ENCODE measurements around the gene THADA.

The THADA gene

GRCh38 chr2:43268066-43268953 is 327.5 kb downstream of the THADA start:
- H3K4me3 ChIP-seq (ENCODE audit: low read length) = no peak overlapping the region
- H3K4me1 ChIP-seq (ENCODE audit: insufficient read depth, low read length) = peaks cover 4% of the 10 kb centered on the region; the same call in 1 of the 2 replicates
- H3K36me3 ChIP-seq (ENCODE audit: insufficient read depth, low read depth, low read length) = no peaks in the 10 kb centered on the region
- H3K9ac ChIP-seq (ENCODE audit: low read depth, low read length) = no peak overlapping the region
- no peaks in the 10 kb centered on the region for H3K27me3 ChIP-seq (ENCODE audit: insufficient read depth, low read length)
- no peak overlapping the region for H3K27ac ChIP-seq (ENCODE audit: low read length)
- H3K9me3 ChIP-seq (ENCODE audit: insufficient read depth, low read depth, low read length) = no peaks in the 10 kb centered on the region

- Histone ChIP-seq H3K4me1 (ENCODE audit: insufficient read depth, low read length) (peaks cover 4% of the 10 kb centered on the region; the same call in 1 of the 2 replicates), H3K27ac (ENCODE audit: low read length) (no peak overlapping the region), H3K36me3 (ENCODE audit: insufficient read depth, low read depth, low read length) (no peaks in the 10 kb centered on the region), H3K27me3 (ENCODE audit: insufficient read depth, low read length) (no peaks in the 10 kb centered on the region), H3K9ac (ENCODE audit: low read depth, low read length) (no peak overlapping the region), H3K4me3 (ENCODE audit: low read length) (no peak overlapping the region), H3K9me3 (ENCODE audit: insufficient read depth, low read depth, low read length) (no peaks in the 10 kb centered on the region)
Measured at GRCh38 chr2:43267381-43267780, 328.5 kb downstream of the THADA start.

- H3K9me3 ChIP-seq (ENCODE audit: insufficient read depth, low read depth, low read length) = no peaks in the 10 kb centered on the region
- peaks cover 4% of the 10 kb centered on the region; the same call in 1 of the 2 replicates for H3K4me1 ChIP-seq (ENCODE audit: insufficient read depth, low read length)
- H3K9ac ChIP-seq (ENCODE audit: low read depth, low read length) = no peak overlapping the region
- no peak overlapping the region for H3K4me3 ChIP-seq (ENCODE audit: low read length)
- no peak overlapping the region for H3K27ac ChIP-seq (ENCODE audit: low read length)
- H3K36me3 ChIP-seq (ENCODE audit: insufficient read depth, low read depth, low read length) = no peaks in the 10 kb centered on the region
- H3K27me3 ChIP-seq (ENCODE audit: insufficient read depth, low read length) = no peaks in the 10 kb centered on the region
Measured at GRCh38 chr2:43266711-43267111, 329.1 kb downstream of the THADA start.

- no peaks in the 10 kb centered on the region for H3K27me3 ChIP-seq (ENCODE audit: insufficient read depth, low read length)
- H3K36me3 ChIP-seq (ENCODE audit: insufficient read depth, low read depth, low read length) = no peaks in the 10 kb centered on the region
- H3K9me3 ChIP-seq (ENCODE audit: insufficient read depth, low read depth, low read length) = no peaks in the 10 kb centered on the region
- no peak overlapping the region for H3K27ac ChIP-seq (ENCODE audit: low read length)
- no peak overlapping the region for H3K9ac ChIP-seq (ENCODE audit: low read depth, low read length)
- H3K4me1 ChIP-seq (ENCODE audit: insufficient read depth, low read length) = peaks cover 4% of the 10 kb centered on the region; the same call in 1 of the 2 replicates
- H3K4me3 ChIP-seq (ENCODE audit: low read length) = no peak overlapping the region
Measured at GRCh38 chr2:43265421-43265820, 330.4 kb downstream of the THADA start.

- no peaks in the 10 kb centered on the region for H3K9me3 ChIP-seq (ENCODE audit: insufficient read depth, low read depth, low read length)
- H3K27me3 ChIP-seq (ENCODE audit: insufficient read depth, low read length) = no peaks in the 10 kb centered on the region
- no peak overlapping the region for H3K9ac ChIP-seq (ENCODE audit: low read depth, low read length)
- no peak overlapping the region for H3K4me3 ChIP-seq (ENCODE audit: low read length)
- no peak overlapping the region for H3K27ac ChIP-seq (ENCODE audit: low read length)
- H3K36me3 ChIP-seq (ENCODE audit: insufficient read depth, low read depth, low read length) = no peaks in the 10 kb centered on the region
- H3K4me1 ChIP-seq (ENCODE audit: insufficient read depth, low read length) = peaks cover 4% of the 10 kb centered on the region; the same call in 1 of the 2 replicates
Measured at GRCh38 chr2:43265001-43265400, 330.8 kb downstream of the THADA start.

- no peaks in the 10 kb centered on the region for H3K36me3 ChIP-seq (ENCODE audit: insufficient read depth, low read depth, low read length)
- H3K9me3 ChIP-seq (ENCODE audit: insufficient read depth, low read depth, low read length) = no peaks in the 10 kb centered on the region
- peaks cover 1% of the 10 kb centered on the region; the same call in 1 of the 2 replicates for H3K4me1 ChIP-seq (ENCODE audit: insufficient read depth, low read length)
- H3K9ac ChIP-seq (ENCODE audit: low read depth, low read length) = no peak overlapping the region
- no peaks in the 10 kb centered on the region for H3K27me3 ChIP-seq (ENCODE audit: insufficient read depth, low read length)
- no peak overlapping the region for H3K4me3 ChIP-seq (ENCODE audit: low read length)
- H3K27ac ChIP-seq (ENCODE audit: low read length) = no peak overlapping the region
Measured at GRCh38 chr2:43262951-43263350, 332.9 kb downstream of the THADA start.

- no peaks in the 10 kb centered on the region for H3K27me3 ChIP-seq (ENCODE audit: insufficient read depth, low read length)
- H3K9me3 ChIP-seq (ENCODE audit: insufficient read depth, low read depth, low read length) = no peaks in the 10 kb centered on the region
- H3K27ac ChIP-seq (ENCODE audit: low read length) = no peak overlapping the region
- H3K36me3 ChIP-seq (ENCODE audit: insufficient read depth, low read depth, low read length) = no peaks in the 10 kb centered on the region
- no peak overlapping the region for H3K9ac ChIP-seq (ENCODE audit: low read depth, low read length)
- no peak overlapping the region for H3K4me3 ChIP-seq (ENCODE audit: low read length)
- H3K4me1 ChIP-seq (ENCODE audit: insufficient read depth, low read length) = no peaks in the 10 kb centered on the region; the same call in 1 of the 2 replicates
Measured at GRCh38 chr2:43262239-43262638, 333.6 kb downstream of the THADA start.

- H3K4me3 ChIP-seq (ENCODE audit: low read length) = no peak overlapping the region
- no peaks in the 10 kb centered on the region for H3K9me3 ChIP-seq (ENCODE audit: insufficient read depth, low read depth, low read length)
- no peaks in the 10 kb centered on the region for H3K36me3 ChIP-seq (ENCODE audit: insufficient read depth, low read depth, low read length)
- no peaks in the 10 kb centered on the region for H3K27me3 ChIP-seq (ENCODE audit: insufficient read depth, low read length)
- H3K27ac ChIP-seq (ENCODE audit: low read length) = no peak overlapping the region
- no peak overlapping the region for H3K9ac ChIP-seq (ENCODE audit: low read depth, low read length)
- no peaks in the 10 kb centered on the region for H3K4me1 ChIP-seq (ENCODE audit: insufficient read depth, low read length)
Measured at GRCh38 chr2:43259512-43259911, 336.3 kb downstream of the THADA start.

GRCh38 chr2:43258547-43259156 is 337.2 kb downstream of the THADA start:
- H3K4me3 ChIP-seq (ENCODE audit: low read length) = no peak overlapping the region
- no peaks in the 10 kb centered on the region for H3K36me3 ChIP-seq (ENCODE audit: insufficient read depth, low read depth, low read length)
- no peaks in the 10 kb centered on the region for H3K4me1 ChIP-seq (ENCODE audit: insufficient read depth, low read length)
- no peak overlapping the region for H3K27ac ChIP-seq (ENCODE audit: low read length)
- H3K9ac ChIP-seq (ENCODE audit: low read depth, low read length) = no peak overlapping the region
- no peaks in the 10 kb centered on the region for H3K9me3 ChIP-seq (ENCODE audit: insufficient read depth, low read depth, low read length)
- H3K27me3 ChIP-seq (ENCODE audit: insufficient read depth, low read length) = no peaks in the 10 kb centered on the region

GRCh38 chr2:43255296-43255910 is 340.4 kb downstream of the THADA start:
- Histone ChIP-seq H3K4me1 (ENCODE audit: insufficient read depth, low read length) (peaks cover 3% of the 10 kb centered on the region; the same call in 1 of the 2 replicates), H3K9me3 (ENCODE audit: insufficient read depth, low read depth, low read length) (no peaks in the 10 kb centered on the region), H3K36me3 (ENCODE audit: insufficient read depth, low read depth, low read length) (no peaks in the 10 kb centered on the region), H3K27ac (ENCODE audit: low read length) (no peak overlapping the region), H3K4me3 (ENCODE audit: low read length) (no peak overlapping the region), H3K27me3 (ENCODE audit: insufficient read depth, low read length) (no peaks in the 10 kb centered on the region), H3K9ac (ENCODE audit: low read depth, low read length) (no peak overlapping the region)

- Histone ChIP-seq H3K9ac (ENCODE audit: low read depth, low read length) (no peak overlapping the region), H3K27ac (ENCODE audit: low read length) (no peak overlapping the region)
Measured at GRCh38 chr2:43254331-43254730, 341.5 kb downstream of the THADA start.

More at GRCh38 chr2:43254331-43254730, 341.5 kb downstream of the THADA start:
- no peak overlapping the region for H3K4me3 ChIP-seq (ENCODE audit: low read length)
- H3K4me1 ChIP-seq (ENCODE audit: insufficient read depth, low read length) = peaks cover 3% of the 10 kb centered on the region; the same call in 1 of the 2 replicates
- no peaks in the 10 kb centered on the region for H3K27me3 ChIP-seq (ENCODE audit: insufficient read depth, low read length)
- H3K36me3 ChIP-seq (ENCODE audit: insufficient read depth, low read depth, low read length) = no peaks in the 10 kb centered on the region
- no peaks in the 10 kb centered on the region for H3K9me3 ChIP-seq (ENCODE audit: insufficient read depth, low read depth, low read length)

Measured in iPS-20b (cell line).